ENCODE measurements around the gene RPP25.
"Not testable (repeated sequence)": the region's sequence is repeated elsewhere in the genome, so short reads cannot be mapped to it uniquely, and the experiment has no call there.

RPP25 gene

GRCh38 chr15:74962671-74963070 lies 6.1 kb upstream of the RPP25 start:
- DNase-seq (ENCODE audit: low spot score): no peak

- DNase-seq (ENCODE audit: low spot score): no peak
These were observed 5.6 kb upstream of the RPP25 start for GRCh38 chr15:74962219-74962618.

GRCh38 chr15:74961616-74962015 lies 5.0 kb upstream of the RPP25 start:
- no peak for DNase-seq (ENCODE audit: low spot score)

GRCh38 chr15:74960995-74961588 lies 4.5 kb upstream of the RPP25 start:
- no peak for DNase-seq (ENCODE audit: low spot score)

- DNase-seq (ENCODE audit: low spot score): no peak
These were observed 3.7 kb upstream of the RPP25 start for GRCh38 chr15:74960286-74960685.

GRCh38 chr15:74959586-74959939 lies 3.0 kb upstream of the RPP25 start:
- no peak for DNase-seq (ENCODE audit: low spot score)

GRCh38 chr15:74958908-74959585 lies 2.5 kb upstream of the RPP25 start:
- DNase-seq (ENCODE audit: low spot score): no peak

GRCh38 chr15:74958320-74958907 lies 1.8 kb upstream of the RPP25 start:
- DNase-seq (ENCODE audit: low spot score): peak; percentile 54

- no peak for DNase-seq (ENCODE audit: low spot score)
These were observed 984 bp upstream of the RPP25 start for GRCh38 chr15:74957476-74958035.

GRCh38 chr15:74955796-74956647 lies 550 bp downstream of the RPP25 start:
- no peak for DNase-seq (ENCODE audit: low spot score)

GRCh38 chr15:74955017-74955416 lies 1.6 kb downstream of the RPP25 start:
- no peak for DNase-seq (ENCODE audit: low spot score)

- peak; percentile 48 for DNase-seq (ENCODE audit: low spot score)
These were observed 2.1 kb downstream of the RPP25 start for GRCh38 chr15:74954515-74954914.

- DNase-seq (ENCODE audit: low spot score): no peak
These were observed 5.6 kb downstream of the RPP25 start for GRCh38 chr15:74951006-74951405.

- peak; percentile 75 for DNase-seq (ENCODE audit: low spot score)
These were observed 6.3 kb downstream of the RPP25 start for GRCh38 chr15:74950078-74950908.

GRCh38 chr15:74937590-74938371 lies 18.8 kb downstream of the RPP25 start, which contains the start of gene COX5A:
COX5A (minus strand) TSS chr15:74938073; CDS start chr15:74938014, 59 bp downstream.
- peak; percentile 96 for DNase-seq (ENCODE audit: low spot score)

- no peak for DNase-seq (ENCODE audit: low spot score)
These were observed 19.3 kb downstream of the RPP25 start for GRCh38 chr15:74937272-74937589.

GRCh38 chr15:74935193-74935592 lies 21.4 kb downstream of the RPP25 start:
- not testable (repeated sequence) for DNase-seq (ENCODE audit: low spot score)

- no peak for DNase-seq (ENCODE audit: low spot score)
These were observed 23.0 kb downstream of the RPP25 start for GRCh38 chr15:74933573-74933972.

- no peak for DNase-seq (ENCODE audit: low spot score)
These were observed 27.8 kb downstream of the RPP25 start for GRCh38 chr15:74928771-74929198.

GRCh38 chr15:74924525-74924924 lies 32.0 kb downstream of the RPP25 start:
- DNase-seq (ENCODE audit: low spot score): no peak

GRCh38 chr15:74920456-74920855 lies 36.1 kb downstream of the RPP25 start:
- no peak for DNase-seq (ENCODE audit: low spot score)
